Tibial nerve (tissue), 4 donors: ENCODE measurements around the gene HSD17B3. TPM values are rescaled to one million over a fixed set of nuclear protein-coding genes. Genes with fewer than 3 reads are reported as not detected.

Source experiments
- DNase-seq, 2 donors: peaks; one replicate each; pipeline ENCODE4 v3.0.0-alpha.2; 2019; ENCODE audit warnings: low spot score in 2 of 2
- H3K27ac ChIP-seq, 4 donors: fragments of 200-600 bp; sonication (generic) in 3 of 4; one replicate each; pipeline ENCODE4 v1.5.1; 2017 to 2019; ENCODE audit warnings: mild to moderate bottlenecking in 1 of 4
- H3K27me3 ChIP-seq, 2 donors: fragments of 200-600 bp; sonication (generic) in 1 of 2; one replicate each; pipeline versions ENCODE4 v1.5.1 to v1.6.0; 2017 to 2019
- H3K36me3 ChIP-seq, 3 donors: fragments of 200-600 bp; sonication (generic); one replicate each; pipeline ENCODE4 v1.5.1; 2018 to 2019
- H3K4me1 ChIP-seq, 4 donors: fragments of 200-600 bp; sonication (generic) in 3 of 4; one replicate each; pipeline ENCODE4 v1.5.1; 2017 to 2019
- H3K4me3 ChIP-seq, 4 donors: fragments of 200-600 bp; sonication (generic) in 3 of 4; one replicate each; pipeline ENCODE4 v1.5.1; 2017 to 2019; ENCODE audit warnings: mild to moderate bottlenecking in 1 of 4, moderate library complexity in 1 of 4
- H3K9me3 ChIP-seq, 4 donors: fragments of 200-600 bp; sonication (generic) in 3 of 4; one replicate each; pipeline ENCODE4 v1.5.1; 2017 to 2019
- EP300 ChIP-seq, 2 donors: sonication (generic); formaldehyde crosslinking; IDR thresholded peaks; one replicate each; pipeline ENCODE4 v1.6.1; 2017; ENCODE audit warnings: antibody characterized with exemption in 2 of 2, mild to moderate bottlenecking in 1 of 2
- POLR2A ChIP-seq, 2 donors: fragments of 450-650 bp; IDR thresholded peaks; one replicate each; pipeline ENCODE4 v1.6.1; 2017; ENCODE audit warnings: antibody characterized with exemption in 2 of 2, mild to moderate bottlenecking in 2 of 2, moderate library complexity in 2 of 2
- WGBS, 2 donors: methylation state at CpG; one replicate each; pipeline ENCODE4 v1.1.5; 2018; 5-methylcytosine and 5-hydroxymethylcytosine counted together
- total RNA-seq, 4 donors: library from RNA; depleted of rRNA; stranded (reverse); fragments of >200 nt; gene quantifications; one replicate each; pipeline ENCODE4 v1.1.0, GENCODE V29; 2016
- TF ChIP-seq, protein P1 (sequence below), 5 experiments: fragments of 200-600 bp in 3 of 5; fragments of 450-650 bp in 2 of 5; sonication (generic) in 3 of 5; IDR thresholded peaks; one replicate each; pipeline ENCODE4 v1.5.1; 2016 to 2019; ENCODE audit warnings: antibody characterized with exemption in 5 of 5, mild to moderate bottlenecking in 3 of 5, moderate library complexity in 2 of 5

Gene HSD17B3
- total RNA-seq, 4 donors from 2014 or later: 0.66 to 6.7 (median 1.1) TPM

DNA sequence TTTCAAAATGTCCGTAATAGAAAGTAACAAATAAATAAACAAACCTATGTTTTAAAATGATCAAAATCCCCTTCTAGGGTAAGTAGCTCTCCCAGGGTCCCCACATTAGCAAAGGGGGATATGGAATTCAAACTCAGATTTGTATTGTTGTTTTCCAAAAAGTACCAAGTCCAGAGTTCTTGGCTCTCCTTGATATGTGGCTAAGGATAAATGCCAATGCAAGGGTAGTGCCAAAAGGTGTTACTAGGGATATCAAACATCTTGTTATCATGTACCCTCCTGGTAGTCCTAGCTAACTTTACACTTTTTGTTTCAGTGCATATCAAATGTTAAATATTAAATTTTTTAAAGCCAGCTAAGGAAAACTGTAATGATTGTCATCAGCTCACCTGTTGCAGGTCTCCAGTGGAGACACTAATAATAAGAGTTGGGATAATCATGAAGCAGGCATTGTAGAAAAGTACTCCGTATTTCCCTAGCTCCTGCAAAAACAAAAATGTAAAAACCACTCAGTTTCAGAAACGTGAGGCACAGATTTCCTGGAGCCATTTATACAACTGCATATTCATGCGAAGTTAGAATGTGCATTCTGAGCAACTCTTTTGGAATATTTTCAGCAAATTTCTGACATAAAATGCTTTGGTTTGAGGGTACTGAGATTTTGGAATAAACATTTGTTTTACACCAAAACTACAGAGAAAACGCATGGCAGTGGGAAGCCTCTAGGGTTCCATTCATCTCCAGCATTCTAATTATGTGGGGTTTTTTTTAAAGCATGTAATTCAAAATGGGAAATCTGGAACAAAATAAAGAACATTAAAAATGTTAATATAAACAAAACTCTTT lies 41.8 kb upstream of the HSD17B3 start:
- H3K27me3 ChIP-seq: no peaks in the 10 kb centered on the region
- peak overlapping the region; percentile 14 to 73 (median 38) for H3K27ac ChIP-seq
- peaks cover 0 to 29% (median 0%) of the 10 kb centered on the region in 3 donors for H3K36me3 ChIP-seq
- TF ChIP-seq, protein P1, sequence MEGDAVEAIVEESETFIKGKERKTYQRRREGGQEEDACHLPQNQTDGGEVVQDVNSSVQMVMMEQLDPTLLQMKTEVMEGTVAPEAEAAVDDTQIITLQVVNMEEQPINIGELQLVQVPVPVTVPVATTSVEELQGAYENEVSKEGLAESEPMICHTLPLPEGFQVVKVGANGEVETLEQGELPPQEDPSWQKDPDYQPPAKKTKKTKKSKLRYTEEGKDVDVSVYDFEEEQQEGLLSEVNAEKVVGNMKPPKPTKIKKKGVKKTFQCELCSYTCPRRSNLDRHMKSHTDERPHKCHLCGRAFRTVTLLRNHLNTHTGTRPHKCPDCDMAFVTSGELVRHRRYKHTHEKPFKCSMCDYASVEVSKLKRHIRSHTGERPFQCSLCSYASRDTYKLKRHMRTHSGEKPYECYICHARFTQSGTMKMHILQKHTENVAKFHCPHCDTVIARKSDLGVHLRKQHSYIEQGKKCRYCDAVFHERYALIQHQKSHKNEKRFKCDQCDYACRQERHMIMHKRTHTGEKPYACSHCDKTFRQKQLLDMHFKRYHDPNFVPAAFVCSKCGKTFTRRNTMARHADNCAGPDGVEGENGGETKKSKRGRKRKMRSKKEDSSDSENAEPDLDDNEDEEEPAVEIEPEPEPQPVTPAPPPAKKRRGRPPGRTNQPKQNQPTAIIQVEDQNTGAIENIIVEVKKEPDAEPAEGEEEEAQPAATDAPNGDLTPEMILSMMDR (IDR thresholded peaks at IDR 0.05): no peak
- TF ChIP-seq EP300 (IDR thresholded peaks at IDR 0.05): no peak
- H3K4me1 ChIP-seq: peaks cover 0 to 19% (median 9%) of the 10 kb centered on the region in 4 donors
- 33 to 36% methylated on average over 5 of the region's 5 CpGs for WGBS, 2 donors
- H3K9me3 ChIP-seq: peaks cover 0 to 8% (median 0%) of the 10 kb centered on the region in 4 donors
- DNase-seq: no peak
- H3K4me3 ChIP-seq: no peak overlapping the region

DNA sequence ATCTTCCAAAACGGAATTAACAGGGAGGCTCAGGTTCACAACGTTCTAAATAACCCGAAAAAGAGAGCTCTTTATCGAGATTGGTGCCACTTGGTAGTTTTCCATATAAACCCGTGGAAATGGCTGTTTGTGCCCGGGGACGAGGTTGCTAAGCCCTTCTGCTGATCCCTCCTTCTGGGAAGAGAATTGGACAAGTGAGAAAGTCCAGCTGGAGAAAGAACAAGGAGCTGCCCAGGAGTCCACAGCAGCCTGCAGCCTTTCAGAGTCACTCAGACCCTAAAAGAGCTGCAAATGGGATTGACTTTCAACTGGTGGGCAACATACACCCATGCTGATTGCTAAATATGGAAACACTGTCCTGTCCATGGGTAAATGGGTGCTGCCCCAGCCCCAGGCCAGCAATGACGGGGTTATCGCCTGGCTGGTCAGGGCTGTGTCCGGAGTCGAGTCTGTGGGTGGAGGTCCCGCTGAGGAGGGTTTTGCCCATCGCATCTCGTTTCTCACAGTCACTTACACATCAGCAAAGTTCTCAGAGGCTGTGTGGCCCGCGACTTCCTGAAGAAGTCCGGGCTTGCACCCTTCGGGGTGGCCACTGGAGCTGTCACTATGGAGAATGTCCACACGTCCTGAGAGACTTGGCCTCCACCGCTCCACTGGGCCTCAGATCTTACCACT lies 40.7 kb upstream of the HSD17B3 start:
- TF ChIP-seq EP300 (IDR thresholded peaks at IDR 0.05): no peak
- TF ChIP-seq, protein P1 (IDR thresholded peaks at IDR 0.05): no peak
- TF ChIP-seq POLR2A (IDR thresholded peaks at IDR 0.05): no peak

DNA sequence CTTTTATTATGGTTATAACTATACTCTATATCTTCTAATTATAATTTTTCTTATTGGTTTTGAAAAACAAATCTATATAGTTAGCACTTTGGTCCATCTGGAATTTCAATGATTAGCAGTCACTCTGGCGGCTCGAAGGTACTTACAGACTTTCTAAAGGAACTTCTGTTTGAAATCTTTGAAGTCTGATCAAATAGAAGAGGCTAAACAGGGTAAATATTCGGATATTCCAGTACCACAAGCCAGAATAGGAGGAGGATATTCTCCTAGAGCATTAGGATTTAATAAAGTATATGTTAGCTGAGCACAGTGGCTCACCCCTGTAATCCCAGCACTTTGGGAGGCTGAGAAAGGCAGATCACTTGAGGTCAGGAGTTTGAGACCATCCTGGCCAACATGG lies 38.7 kb upstream of the HSD17B3 start:
- no peak for DNase-seq
- H3K4me1 ChIP-seq: peaks cover 0 to 19% (median 9%) of the 10 kb centered on the region in 4 donors
- no peaks in the 10 kb centered on the region for H3K9me3 ChIP-seq
- no peak overlapping the region for H3K4me3 ChIP-seq
- H3K27ac ChIP-seq: peak overlapping the region in 1 of 4 donors; percentile 83
- peaks cover 0 to 18% (median 0%) of the 10 kb centered on the region in 3 donors for H3K36me3 ChIP-seq
- no peaks in the 10 kb centered on the region for H3K27me3 ChIP-seq
- TF ChIP-seq EP300 (IDR thresholded peaks at IDR 0.05): no peak
- 96% methylated on average over 3 of the region's 3 CpGs for WGBS, 2 donors

More for the DNA sequence above, 40.7 kb upstream of the HSD17B3 start:
- H3K36me3 ChIP-seq: peaks cover 0 to 18% (median 0%) of the 10 kb centered on the region in 3 donors
- no peak for DNase-seq
- peaks cover 0 to 19% (median 9%) of the 10 kb centered on the region in 4 donors for H3K4me1 ChIP-seq
- no peaks in the 10 kb centered on the region for H3K27me3 ChIP-seq
- H3K4me3 ChIP-seq: no peak overlapping the region
- WGBS, 2 donors: 78 to 82% methylated on average over 18 to 20 of the region's 20 CpGs
- H3K9me3 ChIP-seq: no peaks in the 10 kb centered on the region
- peak overlapping the region in 2 of 4 donors; percentile 36 to 73 for H3K27ac ChIP-seq

DNA sequence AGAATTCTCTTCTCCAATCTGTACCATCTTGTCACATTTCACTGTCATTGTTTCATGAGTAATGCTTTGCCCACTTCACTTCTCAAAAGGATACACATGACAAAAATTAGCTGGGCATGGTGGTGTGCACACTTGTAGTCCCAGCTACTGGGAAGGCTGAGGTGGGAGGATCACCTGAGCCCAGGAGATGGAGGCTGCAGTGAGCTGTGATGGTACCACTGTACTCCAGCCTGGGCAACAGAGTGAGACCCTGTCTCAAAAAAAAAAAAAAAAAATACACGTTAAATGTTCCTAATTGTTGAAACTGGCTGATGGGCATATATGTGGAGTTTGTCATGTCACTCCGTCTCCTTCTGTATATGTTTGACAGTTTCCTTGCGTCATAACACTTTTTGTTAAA lies 36.3 kb upstream of the HSD17B3 start:
- 94 to 96% methylated on average over 3 of the region's 3 CpGs for WGBS, 2 donors

DNA sequence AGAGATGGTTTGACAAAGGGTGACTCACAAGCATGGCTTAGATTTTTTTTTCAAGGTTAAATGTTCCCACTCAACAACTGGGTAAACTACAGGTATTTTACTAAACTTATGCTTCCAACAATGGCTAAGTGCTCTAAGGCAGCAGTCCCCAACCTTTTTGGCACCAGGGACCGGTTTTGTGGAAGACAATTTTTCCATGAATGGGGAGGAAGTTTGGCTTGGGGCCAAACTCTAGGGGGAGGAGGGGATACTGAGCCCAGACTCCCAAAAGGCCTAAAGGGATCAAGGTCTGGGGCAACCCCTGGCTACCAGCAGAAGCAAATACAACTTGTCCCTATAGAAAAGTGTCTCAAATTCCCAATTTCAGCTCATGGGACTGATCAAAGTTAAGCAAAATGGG lies 32.0 kb upstream of the HSD17B3 start:
- Histone ChIP-seq H3K4me3 (no peak overlapping the region), H3K9me3 (no peaks in the 10 kb centered on the region), H3K36me3 (peaks cover 0 to 49% (median 0%) of the 10 kb centered on the region in 3 donors), H3K27me3 (no peaks in the 10 kb centered on the region), H3K27ac (no peak overlapping the region), H3K4me1 (no peaks in the 10 kb centered on the region)
- TF ChIP-seq, protein P1 (IDR thresholded peaks at IDR 0.05): no peak
- TF ChIP-seq EP300 (IDR thresholded peaks at IDR 0.05) (no peak), POLR2A (IDR thresholded peaks at IDR 0.05) (no peak)
- 29 to 48% methylated on average over 1 of the region's 1 CpG for WGBS, 2 donors
- no peak for DNase-seq

More for the DNA sequence above, 36.3 kb upstream of the HSD17B3 start:
- peaks cover 0 to 36% (median 0%) of the 10 kb centered on the region in 3 donors for H3K36me3 ChIP-seq
- H3K9me3 ChIP-seq: no peaks in the 10 kb centered on the region
- H3K4me3 ChIP-seq: no peak overlapping the region
- no peak for DNase-seq
- peak overlapping the region in 1 of 4 donors; percentile 83 for H3K27ac ChIP-seq
- no peaks in the 10 kb centered on the region for H3K27me3 ChIP-seq
- TF ChIP-seq POLR2A (IDR thresholded peaks at IDR 0.05) (no peak), EP300 (IDR thresholded peaks at IDR 0.05) (no peak)
- TF ChIP-seq, protein P1 (IDR thresholded peaks at IDR 0.05): no peak
- peaks cover 0 to 3% (median 1%) of the 10 kb centered on the region in 4 donors for H3K4me1 ChIP-seq
